ENCODE measurements around the gene LYSMD4.

The LYSMD4 gene

DNA sequence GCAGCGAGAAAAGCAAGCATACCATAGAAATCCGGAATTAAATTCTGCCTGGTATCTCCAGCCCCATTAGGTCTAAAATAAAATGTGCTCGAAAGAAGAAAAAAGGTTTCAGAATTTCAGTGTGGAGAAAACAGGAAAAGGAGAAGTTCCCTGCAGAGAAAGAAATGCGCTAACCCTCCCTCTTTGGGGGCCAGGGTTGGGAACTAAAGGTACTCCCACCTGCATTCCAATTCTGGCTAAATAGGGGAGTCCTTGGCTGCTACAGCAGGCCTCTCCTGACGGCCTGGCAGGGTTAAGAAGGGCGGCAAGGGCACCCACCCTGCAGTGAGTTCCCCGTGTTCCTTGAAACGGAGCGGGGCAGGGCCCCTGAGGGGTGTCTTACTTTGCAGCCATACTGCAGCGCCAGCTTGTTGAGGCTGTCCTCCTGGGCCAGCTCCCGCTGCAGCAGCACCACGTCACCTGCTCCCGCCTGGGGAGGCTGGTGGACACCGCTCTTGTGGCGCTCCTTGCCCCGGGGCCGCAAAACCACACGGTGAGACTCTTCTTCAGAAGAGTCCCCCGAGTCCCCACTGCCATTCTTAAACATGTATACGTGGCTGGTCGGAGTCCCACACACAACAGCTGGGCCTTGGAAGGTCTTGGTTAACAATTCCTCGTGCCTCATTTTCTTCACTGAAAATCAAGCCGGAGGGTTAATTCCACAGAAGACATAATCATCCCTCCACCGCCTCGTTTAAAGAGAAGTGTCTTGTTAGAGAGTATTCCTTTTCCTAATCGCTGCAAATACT lies 1.7 kb downstream of the LYSMD4 start:
- DNase-seq (ENCODE audit: low read depth) = no peak

DNA sequence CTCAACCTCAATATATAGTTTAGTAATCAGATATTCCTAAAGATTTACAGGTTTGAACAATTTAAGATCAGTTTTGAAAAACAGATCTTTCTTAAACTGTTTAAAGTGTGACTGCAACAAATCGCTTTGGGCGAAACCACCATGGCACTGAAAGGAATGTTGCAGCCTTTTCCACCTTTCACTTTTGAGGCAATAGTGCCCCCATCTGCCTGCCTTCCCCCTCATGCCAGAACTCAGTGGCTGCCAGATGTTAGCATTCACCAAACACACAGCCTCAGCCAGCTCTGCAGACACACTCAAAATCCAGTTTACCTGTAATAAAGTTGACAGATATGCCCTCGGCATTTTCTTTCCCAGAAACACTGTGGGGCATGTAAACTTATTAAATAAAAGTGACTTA lies 3.3 kb downstream of the LYSMD4 start:
- no peak for DNase-seq (ENCODE audit: low read depth)

DNA sequence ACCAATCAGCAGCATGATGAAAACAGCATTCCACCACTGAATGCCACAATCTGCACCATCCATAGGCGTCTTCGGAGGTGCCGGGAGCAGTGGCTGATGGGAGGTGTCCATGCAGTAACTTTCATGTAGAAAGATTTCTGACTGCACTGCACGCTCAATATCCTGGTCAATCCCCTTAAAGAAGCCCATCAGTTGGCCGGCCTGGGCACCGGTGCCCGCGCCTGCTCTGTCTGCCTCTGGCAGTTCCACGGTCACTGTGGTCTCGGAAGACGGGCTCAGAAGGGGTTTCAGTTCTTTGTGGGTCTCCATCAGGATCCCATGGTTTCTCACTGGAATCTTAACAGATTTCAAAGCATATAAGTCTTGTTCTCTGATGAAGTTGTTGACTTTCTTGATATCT lies 3.9 kb downstream of the LYSMD4 start:
- no peak for DNase-seq (ENCODE audit: low read depth)

DNA sequence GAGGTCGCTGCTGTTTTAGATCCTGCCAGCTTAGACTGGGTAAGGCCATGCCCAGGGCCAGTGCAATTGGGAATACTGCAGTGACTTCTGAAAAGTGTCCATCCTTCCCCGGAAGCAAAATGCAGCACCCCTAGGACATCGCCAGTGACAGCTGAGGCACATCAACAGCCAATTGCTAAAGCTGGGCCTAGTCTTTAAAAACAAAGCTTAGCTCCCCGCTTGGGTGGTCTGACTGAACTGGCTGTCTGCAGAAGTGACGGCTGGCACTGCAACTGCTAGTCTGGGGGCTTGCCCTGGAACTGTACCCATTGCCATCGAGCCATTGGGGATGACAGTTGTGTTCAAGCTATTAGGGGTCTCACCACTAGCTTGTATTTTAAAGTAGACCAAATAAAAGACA lies 4.3 kb downstream of the LYSMD4 start:
- DNase-seq (ENCODE audit: low read depth) = no peak

DNA sequence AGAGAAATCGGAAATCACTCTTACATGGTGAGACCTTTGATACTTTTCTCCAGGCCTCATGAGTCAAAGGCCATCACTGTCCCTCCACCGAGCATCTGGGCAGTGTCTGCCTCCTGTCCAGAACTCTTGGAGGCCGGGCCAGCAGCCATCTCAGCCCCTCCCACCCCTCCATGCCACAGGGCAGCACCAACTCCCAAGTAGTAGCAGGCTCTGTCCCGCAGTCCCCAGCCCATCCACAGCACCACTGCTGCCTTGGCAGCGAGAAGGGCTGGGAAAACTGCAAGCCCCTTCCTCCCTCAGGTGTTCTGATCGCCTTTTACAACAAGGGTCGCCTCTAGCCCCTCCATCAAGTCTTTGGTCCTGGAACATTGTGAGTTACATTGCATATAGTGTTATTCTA lies 5.5 kb downstream of the LYSMD4 start:
- no peak for DNase-seq (ENCODE audit: low read depth)

DNA sequence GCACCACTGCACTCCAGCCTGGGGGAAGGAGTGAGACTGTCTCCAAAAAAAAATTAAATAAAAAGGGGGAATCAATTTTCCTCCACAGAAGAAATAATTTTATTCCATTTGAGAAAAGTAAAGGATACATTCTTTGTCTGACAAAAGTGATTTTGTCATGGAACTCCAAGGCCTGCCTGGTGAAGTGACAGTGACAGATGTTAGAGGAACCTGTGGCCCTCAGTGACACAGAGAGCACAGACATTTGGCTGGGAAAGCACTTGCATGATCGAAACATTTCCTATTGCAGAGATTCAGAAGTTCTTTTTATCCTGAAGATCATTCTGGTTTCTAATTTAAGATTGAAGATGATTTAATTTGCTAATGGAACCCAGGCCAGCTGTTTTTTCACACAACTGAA lies 5.9 kb downstream of the LYSMD4 start:
- no peak for DNase-seq (ENCODE audit: low read depth)

DNA sequence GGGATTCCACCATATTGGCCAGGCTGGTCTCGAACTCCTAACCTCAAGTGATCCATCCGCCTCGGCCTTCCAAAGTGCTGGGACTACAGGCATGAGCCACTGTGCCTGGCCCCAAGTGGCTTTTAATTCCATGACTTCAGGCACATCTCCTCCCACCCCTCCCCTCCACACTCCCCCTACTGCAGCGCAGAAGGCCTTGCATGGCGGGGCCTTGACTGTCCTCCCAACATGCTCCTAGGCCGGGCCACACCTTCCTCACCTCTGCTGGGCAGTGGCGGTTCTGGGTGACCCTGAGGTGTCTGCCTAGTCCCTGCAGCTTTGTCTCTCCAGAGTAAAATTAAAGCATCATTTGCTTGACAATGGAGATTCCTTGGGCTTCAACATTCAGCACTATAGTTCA lies 6.9 kb downstream of the LYSMD4 start:
- DNase-seq (ENCODE audit: low read depth) = no peak

DNA sequence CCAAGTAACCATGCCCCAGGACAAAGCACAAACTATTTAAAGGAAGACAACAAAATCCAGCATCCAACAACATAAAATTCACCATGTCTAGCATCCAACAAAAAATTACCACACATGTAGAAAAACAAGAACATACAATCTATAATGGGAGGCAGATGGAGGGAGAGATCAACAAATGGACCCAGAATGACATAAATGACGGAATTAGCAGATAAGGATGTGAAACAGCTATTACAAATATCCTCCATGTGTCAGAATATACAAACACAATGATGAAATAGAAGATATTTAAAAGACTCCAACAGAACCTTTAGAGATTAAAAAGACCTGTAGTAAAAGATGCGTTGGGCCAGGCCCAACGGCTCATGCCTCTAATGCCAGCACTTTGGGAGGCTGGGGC lies 10.8 kb downstream of the LYSMD4 start:
- no peak for DNase-seq (ENCODE audit: low read depth)

DNA sequence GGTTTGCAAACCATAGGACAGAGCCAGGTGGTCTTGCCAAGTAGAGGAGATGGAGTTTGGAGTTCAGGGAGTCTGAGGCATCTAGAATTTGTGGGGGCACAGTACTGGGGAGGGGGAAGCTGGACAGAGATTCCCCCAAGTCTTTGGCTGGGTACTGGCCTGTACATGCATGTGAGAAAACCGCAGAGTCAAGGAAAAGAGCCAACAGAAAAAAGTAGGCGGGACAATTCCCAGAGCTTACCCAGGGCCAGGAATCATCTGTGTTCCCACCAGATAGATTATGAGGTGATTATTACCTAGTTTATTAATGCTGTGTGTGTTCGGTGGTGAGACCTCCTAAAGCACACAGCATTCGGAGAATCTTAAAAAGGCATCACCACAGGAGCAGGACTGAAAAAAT lies 11.3 kb downstream of the LYSMD4 start:
- DNase-seq (ENCODE audit: low read depth) = no peak

DNA sequence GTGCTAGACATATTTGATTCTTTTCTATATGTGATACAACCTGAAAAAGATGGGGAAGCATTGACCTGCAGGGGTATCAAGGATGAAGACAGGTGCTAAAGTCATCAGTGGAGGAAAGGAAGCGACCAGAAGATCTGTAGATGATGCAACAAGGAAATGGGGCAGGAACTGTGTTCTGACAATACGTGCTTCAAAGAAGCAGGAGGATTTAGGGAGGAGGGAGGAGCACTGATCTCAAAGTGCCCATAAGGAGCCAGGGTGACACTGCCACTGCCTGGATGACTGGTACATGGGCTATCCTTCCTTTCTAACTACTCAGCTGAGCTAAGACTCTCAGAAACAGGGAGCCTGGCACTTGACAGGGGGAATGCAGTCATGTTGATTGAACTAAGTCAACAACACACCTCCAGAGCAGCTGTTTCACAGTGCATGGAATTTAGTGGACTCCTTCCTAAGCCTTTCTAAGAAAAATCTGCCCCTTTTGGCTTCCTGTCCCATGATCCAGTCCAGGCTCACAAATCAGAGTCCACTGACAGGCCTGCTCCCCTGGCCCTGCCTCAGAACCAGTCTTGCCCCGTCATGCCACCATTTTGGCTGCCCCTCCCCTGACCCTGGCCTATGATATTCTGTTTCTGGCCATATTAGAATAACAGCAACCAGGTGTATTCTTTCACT lies 12.0 kb downstream of the LYSMD4 start:
- DNase-seq (ENCODE audit: low read depth) = no peak

DNA sequence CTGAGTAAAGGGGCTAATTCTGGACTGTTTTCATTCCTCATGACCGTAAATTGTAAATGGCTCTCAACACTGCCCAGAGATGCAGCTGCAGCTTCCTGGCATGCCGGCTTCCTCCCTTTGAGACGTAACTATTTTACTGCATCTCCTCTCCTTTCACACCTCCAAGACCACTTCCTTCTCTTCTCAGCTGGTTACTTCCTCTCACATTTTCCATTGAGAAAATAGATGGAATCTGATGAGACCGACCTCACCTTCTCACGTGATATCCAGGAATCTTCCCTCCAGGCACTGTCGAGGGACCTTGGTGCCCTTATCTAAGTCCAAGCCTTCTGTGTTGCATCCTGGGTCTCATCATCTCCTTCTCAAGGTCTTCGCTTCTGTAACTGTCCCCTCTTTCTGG lies 12.7 kb downstream of the LYSMD4 start:
- no peak for DNase-seq (ENCODE audit: low read depth)

DNA sequence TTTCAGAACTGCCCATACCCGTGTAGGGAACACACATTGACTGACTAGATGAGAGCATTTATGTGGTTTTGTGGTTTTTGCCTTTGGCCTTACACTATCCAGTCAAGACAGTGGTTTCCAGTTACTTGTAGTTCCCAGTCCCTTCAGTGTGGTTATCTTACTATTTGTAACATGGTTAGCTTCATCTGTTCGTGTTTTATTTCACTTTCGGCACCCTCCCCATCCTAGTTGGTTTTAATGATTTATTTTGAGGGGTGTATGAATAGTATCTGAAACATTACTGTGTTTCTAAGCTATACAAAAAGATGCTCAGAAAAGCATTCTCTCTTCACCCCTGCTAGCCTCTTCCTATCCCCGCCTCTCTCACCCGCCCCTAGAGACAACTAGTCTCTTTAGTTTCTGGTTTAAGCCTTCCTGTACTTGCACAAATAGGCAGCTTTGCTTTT lies 14.1 kb downstream of the LYSMD4 start:
- peak; percentile 87 for DNase-seq (ENCODE audit: low read depth)

DNA sequence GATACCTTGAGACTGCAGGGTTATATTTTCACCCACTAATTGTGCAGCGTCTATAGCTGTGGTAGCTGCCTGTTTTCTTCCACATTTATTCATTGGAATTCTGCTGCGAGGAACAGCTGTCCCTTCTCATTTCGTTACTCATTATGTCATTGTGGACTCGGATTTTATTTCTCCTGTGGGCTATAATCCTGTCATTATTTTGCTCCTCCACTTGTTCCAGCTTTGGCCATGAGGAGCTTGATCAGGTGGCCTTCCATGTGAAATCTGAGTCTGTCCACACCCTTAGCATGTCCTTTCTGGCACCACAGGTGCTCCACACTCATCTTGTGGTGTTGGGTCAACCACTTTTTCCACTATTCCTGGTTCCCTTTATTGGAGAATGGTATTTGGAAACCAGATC lies 14.8 kb downstream of the LYSMD4 start:
- no peak for DNase-seq (ENCODE audit: low read depth)

DNA sequence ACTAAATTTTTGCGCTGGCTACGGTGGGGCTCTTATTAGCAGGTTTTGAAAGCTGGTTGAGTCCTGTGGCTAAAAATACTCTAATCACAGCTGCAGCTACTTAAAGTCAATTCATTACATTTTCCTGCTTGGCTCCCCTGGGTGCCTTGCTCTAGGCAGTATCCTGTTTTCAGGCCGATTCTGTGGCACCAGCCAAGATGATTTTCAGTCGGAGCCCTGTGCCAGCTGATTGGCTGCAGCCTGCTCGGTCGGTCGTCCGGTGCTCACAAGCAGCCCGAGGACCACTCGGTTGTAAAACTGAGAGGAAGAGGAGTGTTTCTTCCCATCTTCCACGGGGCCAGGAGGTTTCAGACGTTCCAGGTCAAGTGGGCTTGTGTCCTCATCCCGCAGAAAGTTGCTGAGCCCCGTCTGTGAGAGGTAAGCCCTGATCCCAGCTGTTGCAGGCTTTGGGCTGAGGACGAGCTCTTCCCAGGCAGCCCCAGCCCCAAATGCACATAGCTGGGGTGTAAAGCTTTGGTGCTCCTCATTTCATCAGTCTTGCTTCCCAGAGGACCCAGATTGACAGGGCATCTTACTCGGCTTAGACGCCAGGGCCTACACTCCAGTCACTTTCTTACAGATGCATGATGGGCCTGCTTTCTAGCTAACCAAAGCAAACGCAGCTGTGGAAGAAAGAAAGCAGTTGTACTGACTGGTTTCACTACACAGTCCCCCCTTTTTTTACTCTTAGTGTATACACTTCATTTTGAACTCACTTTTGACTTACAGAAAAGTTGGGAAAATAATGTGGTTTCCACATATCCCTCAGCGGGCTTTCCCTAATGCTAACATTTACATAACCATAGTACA lies 15.9 kb downstream of the LYSMD4 start:
- DNase-seq (ENCODE audit: low read depth) = no peak

DNA sequence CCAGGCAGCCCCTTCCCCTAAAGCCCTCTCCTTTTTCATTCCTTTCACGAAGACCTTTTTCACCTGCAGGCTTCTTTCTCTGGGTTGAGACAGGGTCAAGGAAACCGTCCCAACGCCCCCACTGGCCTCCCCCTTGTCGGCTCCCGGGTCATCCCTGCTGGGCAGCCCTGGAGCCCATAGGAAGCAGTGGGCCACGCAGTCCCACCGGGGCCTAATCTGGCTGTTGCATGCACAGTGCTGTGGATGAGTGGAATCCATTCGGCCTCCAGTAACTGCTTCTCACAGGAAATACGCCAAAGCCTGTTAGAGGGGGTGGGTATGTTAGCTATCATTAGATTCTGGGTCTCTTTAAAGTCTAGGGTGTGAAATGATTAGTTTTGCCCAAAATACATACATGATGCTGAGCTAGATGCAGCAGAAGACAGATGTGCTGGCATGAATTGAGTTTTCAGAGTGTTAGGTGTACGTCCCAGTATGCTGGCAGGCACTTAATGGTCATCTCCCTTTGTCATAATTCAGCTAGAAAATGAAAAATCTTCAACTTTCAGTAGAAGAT lies 16.6 kb downstream of the LYSMD4 start:
- no peak for DNase-seq (ENCODE audit: low read depth)

DNA sequence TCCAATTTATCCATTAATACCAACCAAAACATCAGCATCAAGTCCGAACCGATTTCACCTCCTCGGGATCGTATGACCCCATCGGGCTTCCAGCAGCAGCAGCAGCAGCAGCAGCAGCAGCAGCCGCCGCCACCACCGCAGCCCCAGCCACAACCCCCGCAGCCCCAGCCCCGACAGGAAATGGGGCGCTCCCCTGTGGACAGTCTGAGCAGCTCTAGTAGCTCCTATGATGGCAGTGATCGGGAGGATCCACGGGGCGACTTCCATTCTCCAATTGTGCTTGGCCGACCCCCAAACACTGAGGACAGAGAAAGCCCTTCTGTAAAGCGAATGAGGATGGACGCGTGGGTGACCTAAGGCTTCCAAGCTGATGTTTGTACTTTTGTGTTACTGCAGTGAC lies 20.8 kb downstream of the LYSMD4 start:
- DNase-seq (ENCODE audit: low read depth) = no peak

DNA sequence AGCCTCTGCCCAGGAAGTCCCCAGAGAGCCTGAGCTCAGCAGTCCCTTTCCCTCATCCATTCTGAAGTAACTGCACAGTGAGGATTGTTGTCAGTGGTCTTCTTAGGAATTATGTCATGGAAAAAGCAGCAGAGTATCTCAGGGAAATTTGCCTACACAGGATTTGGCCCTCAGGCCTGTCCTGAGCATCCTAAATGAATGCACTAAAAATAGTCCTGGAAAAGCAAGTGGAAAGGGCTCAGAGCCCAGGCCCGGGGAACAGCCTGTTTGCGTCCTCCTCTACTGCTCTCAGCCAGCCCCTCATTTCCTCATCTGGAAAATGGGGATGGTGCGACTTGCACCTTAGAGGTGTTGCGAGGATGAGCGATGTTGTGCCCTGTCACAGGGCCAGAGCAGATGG lies 21.6 kb downstream of the LYSMD4 start:
- DNase-seq (ENCODE audit: low read depth) = no peak

DNA sequence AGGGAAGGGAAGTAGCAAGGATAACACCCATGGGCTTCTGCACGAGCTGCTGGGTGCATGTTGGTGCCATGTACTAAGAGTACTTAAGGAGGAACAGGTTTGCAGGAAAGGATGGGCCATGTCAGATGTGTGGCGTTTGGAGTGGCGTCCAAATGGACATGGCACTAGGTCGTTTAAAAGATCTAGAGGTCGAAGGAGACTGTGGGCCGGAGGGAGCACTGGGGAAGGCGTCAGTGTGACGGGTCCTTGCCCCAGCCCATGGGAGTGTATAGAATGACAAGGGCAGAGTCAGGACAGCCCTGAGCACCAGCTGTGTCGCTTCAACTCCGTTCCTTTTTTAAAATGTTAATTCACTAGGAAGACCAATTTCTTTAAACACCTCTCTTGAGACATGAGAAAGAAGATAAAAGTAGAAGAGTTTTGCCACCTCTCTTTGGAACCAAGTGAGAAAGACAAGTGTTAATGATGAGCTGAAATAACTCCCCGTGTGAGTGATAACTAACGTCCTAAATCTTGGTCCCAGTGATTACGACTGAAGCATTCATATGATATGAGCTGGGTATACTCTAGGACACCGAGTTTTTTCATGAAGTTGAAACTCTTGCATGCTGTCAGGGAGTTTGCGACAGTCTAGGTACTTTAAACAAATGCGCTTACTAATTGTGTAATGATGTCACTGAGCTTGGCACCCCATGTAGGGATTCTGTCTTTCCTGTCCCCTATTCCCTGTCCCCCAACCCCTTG lies 23.8 kb downstream of the LYSMD4 start:
- DNase-seq (ENCODE audit: low read depth) = no peak

DNA sequence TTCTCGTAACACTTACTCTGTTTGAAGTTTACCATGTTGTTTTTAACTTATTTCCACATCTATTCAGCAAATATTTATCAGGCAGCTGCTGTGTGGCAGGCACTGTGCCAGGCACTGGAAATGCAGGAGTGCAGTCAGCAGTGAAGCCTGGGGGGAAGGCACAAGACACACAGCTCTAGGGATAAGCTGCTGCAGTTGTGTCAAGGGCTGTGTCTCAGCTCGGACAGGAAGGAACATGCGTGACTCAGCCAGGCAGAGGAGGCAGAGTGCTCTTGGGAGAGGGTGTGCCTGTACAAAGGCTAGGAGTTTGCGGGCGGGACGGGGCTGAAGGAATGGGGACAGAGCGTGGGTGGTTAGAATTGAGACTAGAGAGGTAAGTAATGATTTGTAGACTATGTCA lies 24.7 kb downstream of the LYSMD4 start:
- peak; percentile 75 for DNase-seq (ENCODE audit: low read depth)

DNA sequence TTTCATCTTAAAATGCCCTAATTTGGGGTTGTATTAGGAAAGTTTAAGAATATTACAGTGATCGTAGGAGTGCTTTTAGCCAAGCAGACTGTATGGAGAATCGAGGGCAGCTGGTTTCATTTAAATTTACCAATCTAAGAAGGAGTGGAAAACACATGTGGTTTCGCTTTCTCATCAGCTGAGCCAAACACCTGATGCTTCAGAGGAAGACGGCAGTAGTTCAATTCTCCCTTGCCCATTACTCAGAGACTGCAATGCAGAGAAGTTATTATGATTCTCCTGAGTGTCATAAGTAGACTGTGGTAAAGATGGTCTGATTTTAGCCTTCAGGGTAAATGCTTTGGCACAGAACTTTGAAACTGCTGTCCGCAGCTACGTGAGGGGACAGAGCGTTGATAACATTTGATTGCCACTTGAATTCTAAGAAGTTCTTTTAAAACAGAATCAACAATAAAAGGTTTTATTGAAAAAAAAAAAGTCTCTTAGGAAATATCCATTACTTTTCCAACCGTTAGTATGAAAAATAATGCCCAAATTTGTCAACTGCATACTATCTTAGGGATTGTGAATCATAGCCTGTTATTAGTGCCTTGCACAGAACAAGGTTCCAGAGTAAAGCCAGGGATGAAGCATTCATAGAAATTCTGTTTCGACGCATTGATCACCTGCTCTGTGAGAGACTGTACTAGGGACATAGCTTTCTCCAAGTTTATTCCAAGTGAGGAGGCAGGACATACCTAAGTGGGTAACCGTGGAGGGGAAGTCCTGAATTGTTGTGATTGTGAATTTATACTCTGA lies 25.6 kb downstream of the LYSMD4 start:
- no peak for DNase-seq (ENCODE audit: low read depth)

Measured in non-pigmented ciliary epithelial cell (primary cell).